ENCODE results near the gene NETO2.
A peak's percentile ranks its signal among the peaks of the same experiment; 100 is the strongest.
"Not testable (repeated sequence)": the region's sequence is repeated elsewhere in the genome, so short reads cannot be mapped to it uniquely, and the experiment has no call there.

Gene NETO2

GRCh38 chr16:47143677-47144558 lies at the start of gene NETO2:
NETO2 (minus strand) TSS chr16:47143945; CDS start chr16:47143612, 333 bp downstream.
- DNase-seq: peak; percentile 83

GRCh38 chr16:47182318-47182717 lies 38.6 kb upstream of the NETO2 start:
- no peak for DNase-seq

DNA sequence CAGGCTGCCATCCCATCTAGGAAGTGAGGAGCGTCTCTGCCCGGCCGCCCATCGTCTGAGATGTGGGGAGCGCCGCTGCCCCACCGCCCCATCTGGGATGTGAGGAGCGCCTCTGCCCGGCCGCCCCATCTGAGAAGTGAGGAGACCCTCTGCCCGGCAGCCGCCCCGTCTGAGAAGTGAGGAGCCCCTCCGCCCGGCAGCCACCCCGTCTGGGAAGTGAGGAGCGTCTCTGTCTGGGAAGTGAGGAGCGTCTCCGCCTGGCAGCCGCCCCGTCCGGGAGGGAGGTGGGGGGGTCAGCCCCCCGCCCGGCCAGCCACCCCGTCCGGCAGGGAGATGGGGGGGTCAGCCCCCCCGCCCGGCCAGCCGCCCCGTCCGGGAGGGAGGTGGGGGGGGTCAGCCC lies 37.3 kb upstream of the NETO2 start:
- DNase-seq: not testable (repeated sequence)

DNA sequence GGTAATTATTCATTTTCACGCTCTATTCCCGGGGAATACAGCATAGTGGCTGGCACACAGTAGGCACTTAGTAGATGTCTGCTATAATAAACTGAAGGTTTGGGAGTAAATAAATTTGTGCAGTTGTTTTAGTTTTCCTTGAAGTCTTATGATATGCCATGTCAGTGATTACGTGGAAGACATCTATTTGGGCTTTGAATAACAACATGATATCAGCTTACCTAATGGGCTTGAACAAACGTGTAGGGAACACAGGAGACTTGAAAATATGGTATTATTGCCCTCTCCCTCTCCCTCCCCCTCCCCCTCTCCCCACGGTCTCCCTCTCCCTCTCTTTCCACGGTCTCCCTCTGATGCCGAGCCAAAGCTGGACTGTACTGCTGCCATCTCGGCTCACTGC lies 36.3 kb upstream of the NETO2 start:
- DNase-seq: no peak

DNA sequence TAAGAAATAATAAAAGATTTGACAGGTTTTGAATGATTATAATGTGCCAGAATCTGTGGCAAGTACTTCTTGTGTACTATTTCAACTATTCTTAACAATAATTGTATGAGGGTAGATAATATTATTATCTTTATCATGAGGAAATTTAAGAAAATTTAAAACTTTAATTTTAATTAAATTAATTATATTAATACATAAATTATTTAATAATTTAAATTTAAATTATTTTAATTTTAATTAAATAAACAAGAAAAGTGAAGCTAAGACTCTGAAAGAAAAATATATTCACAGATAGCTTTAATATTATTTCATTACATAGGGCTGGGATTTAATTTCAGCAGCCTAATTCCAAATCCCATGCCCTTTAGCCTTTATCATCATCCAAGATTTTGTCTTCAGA lies 31.4 kb upstream of the NETO2 start:
- no peak for DNase-seq

DNA sequence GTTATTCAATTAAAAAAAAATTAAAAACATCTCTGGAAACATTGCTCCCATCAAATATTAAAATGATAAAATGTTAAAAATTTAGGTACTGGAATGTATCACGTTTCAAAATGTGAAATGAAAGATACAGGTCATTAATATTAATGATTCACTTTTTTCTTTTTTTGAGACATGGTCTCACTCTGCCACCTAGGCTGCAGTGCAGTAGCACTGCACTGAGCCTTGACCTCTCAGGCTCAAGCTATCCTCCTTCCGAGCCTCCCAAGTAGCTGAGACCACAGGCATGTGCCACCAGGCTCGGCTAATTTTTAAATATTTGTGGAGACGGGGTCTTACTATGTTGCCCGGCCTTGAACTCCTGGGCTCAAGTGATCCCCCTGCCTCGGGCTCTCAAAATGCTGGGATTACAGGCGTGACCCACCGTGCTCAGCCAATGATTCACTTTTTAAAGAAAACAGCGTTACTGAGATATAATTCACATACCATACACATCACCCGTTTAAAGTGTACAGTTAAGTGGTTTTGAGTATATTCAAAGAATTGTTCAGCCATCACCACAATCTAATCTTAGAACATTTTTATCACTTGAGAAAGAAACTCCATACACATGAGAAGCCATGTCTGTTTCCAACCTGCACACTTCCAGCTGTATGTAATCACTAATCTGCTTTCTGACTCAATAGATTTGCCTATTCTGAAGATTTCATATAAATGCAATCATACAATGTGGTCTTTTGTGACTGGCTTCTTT lies 19.1 kb upstream of the NETO2 start:
- no peak for DNase-seq

GRCh38 chr16:47161464-47161863 lies 17.7 kb upstream of the NETO2 start:
- DNase-seq: no peak

DNA sequence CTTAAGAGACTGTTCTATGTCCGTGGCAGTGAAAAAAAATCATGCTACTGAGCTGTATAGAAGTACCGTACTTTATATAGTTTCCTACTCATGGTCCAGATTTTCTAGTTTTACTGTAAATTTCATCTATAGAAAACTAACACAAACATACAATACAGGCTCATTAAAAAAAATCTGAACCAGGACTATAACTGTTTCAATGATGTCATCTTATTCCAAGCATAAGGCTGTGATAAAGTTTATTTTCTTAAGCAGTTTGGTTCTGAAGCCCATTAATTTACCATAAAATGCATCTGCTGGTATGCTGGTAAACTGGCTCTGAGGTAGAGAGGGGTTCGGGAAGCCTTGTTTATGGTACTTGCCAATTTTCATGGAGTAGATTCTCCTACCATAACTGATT lies 16.7 kb upstream of the NETO2 start:
- DNase-seq: no peak

GRCh38 chr16:47158992-47159391 lies 15.2 kb upstream of the NETO2 start:
- DNase-seq: no peak

- DNase-seq: no peak
These were observed 13.0 kb upstream of the NETO2 start for GRCh38 chr16:47156680-47157215.

- not testable (repeated sequence) for DNase-seq
These were observed 8.8 kb upstream of the NETO2 start for GRCh38 chr16:47152501-47152900.

DNA sequence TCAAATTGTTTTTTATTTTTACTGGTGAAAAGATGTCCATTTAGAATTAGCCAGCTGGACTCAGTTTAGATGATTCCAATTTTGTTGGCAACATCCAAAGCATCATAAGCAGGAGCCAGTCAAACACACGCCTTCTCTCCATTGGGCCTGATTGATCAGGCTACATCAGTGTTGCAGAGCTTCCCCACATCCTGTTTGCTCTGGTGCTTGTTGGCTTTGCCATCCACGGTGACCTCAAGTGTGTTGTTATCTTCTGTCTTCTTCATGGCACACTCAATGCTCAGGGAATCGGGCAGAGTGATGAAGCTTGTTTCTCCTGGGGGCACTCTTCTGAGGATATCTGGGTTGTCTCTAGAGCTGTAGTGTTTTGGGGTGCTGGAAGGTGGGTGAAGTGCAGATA lies 6.3 kb upstream of the NETO2 start:
- peak; percentile 21 for DNase-seq

DNA sequence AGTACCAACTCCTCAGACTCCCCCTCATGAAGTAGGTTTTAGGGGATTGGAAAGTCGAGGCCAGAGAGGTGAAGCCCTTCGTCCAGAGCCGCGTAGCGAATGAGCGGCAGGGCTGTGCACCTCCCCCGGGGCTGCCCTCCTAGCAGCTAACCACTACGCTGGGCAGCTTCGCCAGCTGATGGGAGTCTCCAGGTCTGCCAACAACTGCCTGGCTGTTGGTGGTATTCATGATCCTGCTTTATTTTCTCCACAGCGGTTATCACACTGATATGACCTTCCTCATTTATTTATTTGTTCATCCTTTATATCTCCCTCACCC lies 773 bp upstream of the NETO2 start:
- peak; percentile 77 for DNase-seq

DNA sequence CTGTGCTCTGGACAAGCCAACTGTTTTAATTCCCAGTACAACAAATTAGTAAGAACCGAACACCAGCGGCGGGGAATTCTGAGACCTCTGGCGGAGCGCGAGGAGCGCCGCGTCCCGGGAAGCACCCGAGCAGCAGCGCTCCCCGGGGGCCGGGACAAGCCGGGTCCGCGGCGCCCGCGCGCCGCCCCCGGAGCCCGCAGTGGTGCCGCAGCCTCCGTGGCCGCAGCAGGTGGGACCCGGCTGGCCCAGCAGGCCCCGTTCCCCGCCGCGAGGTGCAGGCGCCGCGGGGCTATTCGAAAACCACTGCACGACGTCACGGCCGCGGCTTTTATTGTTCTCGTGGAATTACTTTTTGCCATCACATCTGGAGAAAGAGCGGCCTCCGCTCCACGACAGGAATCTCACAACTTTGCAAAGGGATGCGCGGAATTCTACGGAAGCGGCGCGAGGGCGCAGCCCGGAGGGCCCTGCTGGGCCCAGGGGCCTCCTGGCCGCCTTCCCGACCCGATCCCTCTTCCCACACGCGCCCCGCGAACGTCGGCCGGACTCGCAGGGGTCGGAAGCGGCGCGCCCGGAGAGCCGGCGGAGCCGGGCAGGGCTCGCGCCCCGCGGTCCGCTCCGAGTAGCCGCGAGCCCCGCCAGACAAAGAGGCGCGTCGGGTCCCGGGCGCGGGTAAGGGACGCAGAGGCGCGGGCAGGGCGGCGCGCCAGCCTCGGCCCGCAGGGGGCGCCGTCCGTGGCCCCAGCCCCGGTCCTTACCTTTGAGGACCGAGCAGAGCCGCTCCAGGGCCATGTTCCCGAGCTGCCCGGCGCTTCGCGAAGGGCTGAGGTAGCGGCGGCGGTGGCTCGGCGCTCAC lies 696 bp downstream of the NETO2 start:
- peak; percentile 92 for DNase-seq

- DNase-seq: peak; percentile 62
These were observed 1.3 kb downstream of the NETO2 start for GRCh38 chr16:47142486-47142820.

DNA sequence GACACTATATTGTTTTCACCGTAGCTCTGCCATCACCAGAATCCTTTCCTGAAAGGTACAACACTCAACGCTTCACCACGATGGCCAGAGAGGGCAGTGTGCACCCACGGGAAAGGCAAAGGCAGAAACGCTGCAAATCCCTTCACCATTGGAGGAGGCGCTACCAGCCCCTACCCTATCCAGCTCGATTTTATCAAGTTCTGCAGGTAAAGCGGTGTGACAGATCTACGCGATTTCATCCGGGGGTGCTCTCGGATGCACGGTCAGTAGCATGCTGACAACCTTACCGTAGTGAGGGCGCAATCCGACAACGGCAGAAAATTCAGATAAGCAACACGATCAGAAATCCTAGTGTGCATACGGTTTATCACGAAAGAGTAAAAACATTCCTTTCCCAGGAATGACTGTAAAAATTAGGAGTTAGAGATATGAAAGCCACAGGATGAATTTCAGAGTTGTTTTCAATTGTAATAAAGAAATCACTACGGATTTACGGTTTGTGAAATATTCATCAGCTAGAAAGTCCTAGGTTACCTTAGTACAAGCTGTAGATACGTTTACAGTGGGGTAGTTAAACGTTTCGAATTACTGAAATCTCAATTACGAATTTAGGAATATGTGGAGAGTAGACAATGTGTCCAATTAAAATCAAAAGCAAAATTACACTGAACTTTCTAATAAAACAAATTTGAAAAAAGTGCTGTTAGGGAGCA lies 1.8 kb downstream of the NETO2 start:
- DNase-seq: peak; percentile 98

- DNase-seq: no peak
These were observed 3.1 kb downstream of the NETO2 start for GRCh38 chr16:47140686-47141085.

DNA sequence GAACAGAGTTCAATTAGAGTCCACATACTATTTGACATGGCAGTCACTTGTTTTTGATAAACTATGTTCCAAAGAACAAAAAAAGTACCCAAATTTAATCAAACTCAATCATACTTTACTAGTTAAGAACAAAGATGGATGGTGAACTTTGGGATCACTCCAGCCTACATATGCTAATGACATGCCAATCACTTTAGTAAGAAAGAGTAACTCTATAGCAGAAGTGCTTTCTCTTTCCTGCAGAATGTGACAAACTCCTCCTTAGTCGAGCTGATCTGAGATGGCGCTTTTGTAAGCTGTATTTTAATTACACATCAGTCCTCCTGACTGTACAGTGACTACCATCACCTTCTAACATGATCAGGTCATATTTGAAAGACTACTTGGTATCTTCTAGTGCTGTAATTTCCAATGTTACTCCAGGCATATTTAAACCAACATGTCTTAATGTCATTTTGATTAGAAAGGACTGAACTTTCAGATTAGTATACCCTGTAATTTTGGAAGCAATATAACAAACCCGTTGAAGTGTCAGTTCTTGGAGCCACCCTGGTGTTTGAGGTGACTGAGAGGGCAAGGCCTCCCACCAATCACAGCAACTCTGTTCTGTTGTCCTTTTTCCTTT lies 4.1 kb downstream of the NETO2 start:
- no peak for DNase-seq

DNA sequence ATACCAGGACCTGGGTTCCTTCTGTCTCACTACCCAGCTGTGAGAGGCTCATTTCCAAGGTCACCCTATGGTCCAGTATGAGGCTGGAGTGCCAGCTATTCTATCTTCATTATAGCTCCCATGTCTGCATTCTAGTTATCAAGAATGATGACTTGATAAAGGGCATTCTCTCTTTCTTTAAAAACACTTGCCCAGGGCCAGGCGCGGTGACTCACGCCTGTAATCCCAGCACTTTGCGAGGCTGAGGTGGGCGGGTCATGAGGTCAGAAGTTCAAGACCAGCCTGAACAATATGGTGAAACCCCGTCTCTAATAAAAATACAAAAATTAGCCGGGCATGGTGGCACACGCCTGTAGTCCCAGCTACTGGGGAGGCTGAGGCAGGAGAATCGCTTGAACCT lies 5.8 kb downstream of the NETO2 start:
- DNase-seq: not testable (repeated sequence)

DNA sequence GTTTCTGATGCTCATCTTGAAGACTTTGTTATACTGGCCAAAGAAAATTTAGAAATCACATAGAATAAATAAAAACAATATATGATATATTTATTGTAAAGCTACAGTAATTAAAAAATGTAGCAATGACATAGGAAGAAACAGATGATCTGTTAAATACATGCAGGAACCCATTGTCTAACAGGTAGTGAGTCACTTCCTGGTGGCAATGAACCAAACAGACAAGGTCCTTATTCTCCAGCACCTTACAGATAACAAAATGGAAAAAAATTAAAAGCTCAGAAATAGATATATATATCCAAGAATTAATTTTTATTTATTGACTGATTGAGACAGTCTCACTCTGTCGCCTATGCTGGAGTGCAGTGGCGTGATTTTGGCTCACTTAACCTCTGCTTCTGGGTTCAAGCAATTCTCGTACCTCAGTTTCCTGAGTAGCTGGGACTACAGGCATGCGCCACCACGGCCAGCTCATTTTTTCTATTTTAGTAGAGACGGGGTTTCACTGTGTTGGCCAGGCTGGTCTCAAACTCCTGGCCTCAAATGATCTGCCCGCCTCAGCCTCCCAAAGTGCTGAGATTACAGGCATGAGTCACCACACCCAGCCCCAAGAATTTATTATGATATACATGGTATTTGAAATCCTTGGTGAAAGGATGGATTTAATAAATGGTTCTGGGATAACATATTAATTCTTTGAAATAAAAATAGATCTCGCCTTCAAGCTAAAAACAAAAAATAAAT lies 7.5 kb downstream of the NETO2 start:
- peak; percentile 78 for DNase-seq

DNA sequence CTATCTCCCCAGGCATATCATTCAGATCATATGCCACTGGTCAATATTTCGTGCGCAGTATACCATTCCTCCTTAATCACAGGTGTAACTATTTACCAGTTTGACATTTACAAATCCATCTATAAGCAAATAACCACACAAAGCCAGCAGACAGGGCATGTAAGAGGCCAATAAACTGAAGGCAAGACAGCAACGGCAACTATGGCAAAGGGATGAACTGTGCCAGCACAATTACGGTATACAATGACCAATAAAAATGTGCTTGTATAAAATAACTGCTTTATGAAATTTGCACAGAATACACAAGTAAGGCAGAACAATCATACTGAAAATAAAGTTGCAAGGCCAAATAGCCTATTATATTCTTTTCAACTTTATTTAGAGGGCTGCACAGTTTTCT lies 9.2 kb downstream of the NETO2 start:
- DNase-seq: no peak

All from DMS53 (cell line).